Colonic mucosa (tissue), 4 donors: Measurements from ENCODE around the gene HMGB2. TPM values are rescaled to one million over a fixed set of nuclear protein-coding genes. Genes with fewer than 3 reads are reported as not detected.

Source experiments
- DNase-seq: peaks from one replicate; pipeline ENCODE4 v3.0.0-alpha.2; 2020
- H3K27ac ChIP-seq: fragments of 200-600 bp; one replicate; pipeline ENCODE4 v1.8.0; 2021
- H3K27me3 ChIP-seq: fragments of 200-600 bp; one replicate; pipeline ENCODE4 v1.8.0; 2021
- H3K36me3 ChIP-seq: fragments of 200-600 bp; one replicate; pipeline ENCODE4 v1.8.0; 2021
- H3K4me1 ChIP-seq: fragments of 200-600 bp; one replicate; pipeline ENCODE4 v1.8.0; 2021; ENCODE audit warnings: mild to moderate bottlenecking
- H3K4me3 ChIP-seq: fragments of 200-600 bp; one replicate; pipeline ENCODE4 v1.8.0; 2021
- H3K9ac ChIP-seq, 2 donors: one replicate each; pipeline ENCODE4 v1.7.0; 2013; ENCODE audit warnings: control low read depth in 2 of 2, low read depth in 2 of 2, low read length in 2 of 2
- H3K9me3 ChIP-seq: fragments of 200-600 bp; one replicate; pipeline ENCODE4 v1.8.0; 2021
- intact Hi-C: fragments of 100-400 bp; cut with DNase I; formaldehyde crosslinking; loops from one replicate; pipeline ENCODE4 v1.14.1; 2022
- total RNA-seq, 2 donors: library from RNA; stranded (reverse); fragmentation: NEBNext Ultra II Directional in 1 of 2; extraction: Animal tissue kit (Norgen Biotek cat#: 25700) in 1 of 2; gene quantifications; one replicate each; pipeline ENCODE4 v1.2.1, GENCODE V29; 2021
- TF ChIP-seq, protein P1 (sequence below): fragments of 200-600 bp; IDR thresholded peaks from one replicate; pipeline ENCODE4 v1.8.0; 2022; ENCODE audit warnings: antibody characterized with exemption, mild to moderate bottlenecking
- donor health status: healthy.
- donor health status: DM: no; HTN: no; CAD: no.
- donor health status: DM: no; HTN: no; CAD: no.

The HMGB2 gene
- total RNA-seq: 100 to 1,000 TPM in 1 of 2 donors, 10 to 100 TPM in 1; 94.3 to 246 TPM

DNA sequence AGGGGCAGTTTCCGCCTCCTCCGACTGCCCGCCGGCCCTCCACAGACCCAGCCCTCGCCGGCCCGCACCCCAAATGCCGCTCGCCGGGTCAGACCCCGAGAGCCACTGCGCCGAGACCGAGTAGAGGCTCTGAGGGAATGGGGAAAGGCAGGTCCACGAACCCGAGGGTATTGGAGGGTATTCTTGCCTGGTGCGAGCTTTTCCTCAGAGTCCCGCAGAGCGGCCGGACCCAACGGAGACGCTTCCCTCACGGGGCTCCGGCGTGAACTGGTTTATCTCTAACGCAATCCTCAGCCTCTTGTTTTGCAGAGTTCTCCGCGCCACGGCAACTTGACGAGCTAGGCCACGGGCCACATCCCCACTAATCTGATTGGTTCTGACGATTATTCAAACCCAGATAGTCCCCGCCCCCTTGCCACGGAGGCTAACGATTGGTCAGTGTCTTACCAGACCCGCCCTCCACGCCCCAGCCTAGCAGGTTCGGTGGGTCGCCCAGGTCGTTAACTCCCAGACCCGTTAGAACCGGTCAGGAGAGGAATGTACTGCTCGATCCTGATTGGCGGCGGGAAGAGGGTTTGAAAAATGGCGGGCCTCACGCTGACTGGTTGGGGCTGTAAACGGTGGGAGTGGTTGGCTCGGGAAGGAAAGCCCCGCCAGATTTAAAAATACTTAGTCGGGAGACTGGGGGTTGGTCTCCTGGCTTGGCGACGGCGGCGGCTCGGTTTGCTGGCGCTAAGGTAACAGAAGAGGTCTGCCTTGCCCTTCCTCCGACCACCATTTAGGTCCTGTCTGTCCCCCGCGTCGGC is at the start of gene HMGB2:
TSS of gene HMGB2 (minus strand) at position 274 of the 806 bp plus-strand sequence. CDS start 709 bp downstream, outside the sequence.
- Histone ChIP-seq H3K9me3 (no peaks in the 10 kb centered on the region), H3K4me3 (peak within 1 kb of the TSS; percentile 91), H3K36me3 (no peaks in the 10 kb centered on the region), H3K27ac (peak within 1 kb of the TSS; percentile 100), H3K4me1 (no peaks in the 10 kb centered on the region), H3K9ac (peak within 1 kb of the TSS; percentile 95 to 97), H3K27me3 (no peaks in the 10 kb centered on the region)
- DNase-seq: peak; percentile 100
- intact Hi-C loops: loop anchor here (5.0 kb wide), 1 partner anchor 38 kb away; the partner anchor contains the start of gene SAP30
- TF ChIP-seq, protein P1, sequence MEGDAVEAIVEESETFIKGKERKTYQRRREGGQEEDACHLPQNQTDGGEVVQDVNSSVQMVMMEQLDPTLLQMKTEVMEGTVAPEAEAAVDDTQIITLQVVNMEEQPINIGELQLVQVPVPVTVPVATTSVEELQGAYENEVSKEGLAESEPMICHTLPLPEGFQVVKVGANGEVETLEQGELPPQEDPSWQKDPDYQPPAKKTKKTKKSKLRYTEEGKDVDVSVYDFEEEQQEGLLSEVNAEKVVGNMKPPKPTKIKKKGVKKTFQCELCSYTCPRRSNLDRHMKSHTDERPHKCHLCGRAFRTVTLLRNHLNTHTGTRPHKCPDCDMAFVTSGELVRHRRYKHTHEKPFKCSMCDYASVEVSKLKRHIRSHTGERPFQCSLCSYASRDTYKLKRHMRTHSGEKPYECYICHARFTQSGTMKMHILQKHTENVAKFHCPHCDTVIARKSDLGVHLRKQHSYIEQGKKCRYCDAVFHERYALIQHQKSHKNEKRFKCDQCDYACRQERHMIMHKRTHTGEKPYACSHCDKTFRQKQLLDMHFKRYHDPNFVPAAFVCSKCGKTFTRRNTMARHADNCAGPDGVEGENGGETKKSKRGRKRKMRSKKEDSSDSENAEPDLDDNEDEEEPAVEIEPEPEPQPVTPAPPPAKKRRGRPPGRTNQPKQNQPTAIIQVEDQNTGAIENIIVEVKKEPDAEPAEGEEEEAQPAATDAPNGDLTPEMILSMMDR: no peak

DNA sequence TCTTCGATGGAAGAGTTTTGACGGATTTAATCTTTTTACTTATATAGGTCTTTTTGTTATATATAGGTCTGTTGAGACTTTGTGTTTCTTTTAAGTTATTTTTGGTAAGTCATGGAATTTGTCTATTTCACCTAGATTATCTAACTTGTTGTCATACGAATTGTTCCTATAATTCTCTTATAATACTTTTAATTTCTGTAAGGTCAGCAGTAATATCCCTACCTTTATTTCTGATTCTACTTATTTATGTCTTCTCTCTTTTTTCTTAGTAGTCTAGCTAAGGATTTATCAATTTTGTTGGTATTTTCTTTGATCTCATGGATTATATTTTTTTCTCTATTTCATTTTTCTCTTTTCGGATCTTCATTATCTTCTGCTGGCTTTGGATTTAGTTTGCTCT is 48.2 kb upstream of the HMGB2 start:
- TF ChIP-seq, protein P1: no peak
- no peak overlapping the region for H3K9ac ChIP-seq
- H3K4me1 ChIP-seq: no peaks in the 10 kb centered on the region
- no peaks in the 10 kb centered on the region for H3K36me3 ChIP-seq
- H3K27me3 ChIP-seq: no peaks in the 10 kb centered on the region
- no peak for DNase-seq
- no peaks in the 10 kb centered on the region for H3K9me3 ChIP-seq
- H3K27ac ChIP-seq: no peak overlapping the region
- H3K4me3 ChIP-seq: no peak overlapping the region
- intact Hi-C loops: no loop called here

DNA sequence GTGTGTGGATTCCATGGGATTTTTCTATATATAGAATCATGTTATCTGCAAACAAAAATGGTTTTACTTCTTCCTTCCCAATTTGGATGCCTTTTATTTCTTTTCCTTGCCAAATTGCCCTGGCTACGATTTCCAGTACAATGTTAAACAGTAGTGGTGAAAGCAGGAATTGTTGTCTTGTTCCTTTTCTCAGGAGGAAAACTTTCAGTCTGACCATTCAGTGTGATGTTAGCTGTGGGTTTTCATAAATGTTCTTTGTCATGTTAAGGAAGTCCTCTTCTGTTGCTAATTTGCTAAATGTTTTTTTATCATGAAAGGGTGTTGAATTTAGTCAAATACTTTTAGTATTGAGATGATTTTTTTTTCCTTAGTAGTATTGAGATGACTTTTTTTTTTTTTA is 47.5 kb upstream of the HMGB2 start:
- no peak overlapping the region for H3K4me3 ChIP-seq
- no peak overlapping the region for H3K27ac ChIP-seq
- no peak overlapping the region for H3K9ac ChIP-seq
- no peaks in the 10 kb centered on the region for H3K27me3 ChIP-seq
- DNase-seq: no peak
- H3K4me1 ChIP-seq: no peaks in the 10 kb centered on the region
- TF ChIP-seq, protein P1: no peak
- no peaks in the 10 kb centered on the region for H3K9me3 ChIP-seq
- H3K36me3 ChIP-seq: no peaks in the 10 kb centered on the region
- intact Hi-C loops: no loop called here

DNA sequence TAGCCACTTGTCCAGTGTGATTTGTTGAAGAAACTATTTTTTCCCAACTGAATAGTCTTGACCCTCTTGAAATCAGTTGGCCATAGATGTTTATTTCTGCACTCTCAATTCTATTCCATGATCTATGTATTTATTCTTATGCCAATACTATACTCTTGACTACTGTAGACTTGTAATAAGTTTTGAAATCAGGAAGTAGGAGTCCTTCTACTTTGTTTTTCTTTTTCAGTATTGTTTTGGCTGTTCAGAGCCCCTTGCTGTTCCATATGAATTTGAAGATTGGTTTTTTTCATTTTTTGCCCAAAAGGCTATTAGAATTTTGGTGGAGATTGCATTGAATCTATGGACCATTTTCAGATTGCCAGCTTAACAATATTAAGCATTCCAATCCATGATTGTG is 46.8 kb upstream of the HMGB2 start:
- H3K27ac ChIP-seq: no peak overlapping the region
- H3K4me1 ChIP-seq: no peaks in the 10 kb centered on the region
- no peaks in the 10 kb centered on the region for H3K36me3 ChIP-seq
- no peaks in the 10 kb centered on the region for H3K27me3 ChIP-seq
- no peaks in the 10 kb centered on the region for H3K9me3 ChIP-seq
- H3K4me3 ChIP-seq: no peak overlapping the region
- DNase-seq: no peak
- no peak overlapping the region for H3K9ac ChIP-seq
- intact Hi-C loops: no loop called here
- TF ChIP-seq, protein P1: no peak

DNA sequence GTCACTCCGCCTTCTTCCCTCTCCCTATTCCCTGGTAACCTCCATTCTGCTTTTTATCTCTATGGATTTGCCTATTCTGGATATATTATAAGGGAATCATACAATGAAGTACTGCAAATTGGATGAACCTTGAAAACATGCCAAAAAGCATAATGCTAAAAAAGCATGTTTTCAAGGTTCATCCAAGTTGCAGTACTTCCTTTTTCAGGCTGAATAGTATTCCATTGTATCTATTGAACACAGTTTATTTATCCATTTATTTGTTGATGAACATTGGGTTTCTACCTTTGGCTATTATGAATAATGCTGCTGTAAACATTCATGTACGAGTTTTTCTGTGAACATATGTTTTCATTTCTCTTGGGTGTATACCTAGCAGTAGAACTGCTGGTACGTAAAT is 45.8 kb upstream of the HMGB2 start:
- intact Hi-C loops: no loop called here
- no peak overlapping the region for H3K4me3 ChIP-seq
- no peaks in the 10 kb centered on the region for H3K4me1 ChIP-seq
- no peak for DNase-seq
- H3K27me3 ChIP-seq: no peaks in the 10 kb centered on the region
- no peaks in the 10 kb centered on the region for H3K9me3 ChIP-seq
- no peaks in the 10 kb centered on the region for H3K36me3 ChIP-seq
- no peak overlapping the region for H3K9ac ChIP-seq
- TF ChIP-seq, protein P1: no peak
- no peak overlapping the region for H3K27ac ChIP-seq
